Adrenal gland (tissue), 12 donors: ENCODE results near the gene SIGLEC7. TPM values are rescaled to one million over a fixed set of nuclear protein-coding genes. Genes with fewer than 3 reads are reported as not detected.

Experiments used
- DNase-seq, 7 donors: peaks; one replicate each; pipeline ENCODE4 v3.0.0-alpha.2; 2019 to 2020
- H3K27ac ChIP-seq, 5 donors: fragments of 200-600 bp; sonication (generic) in 4 of 5; 1 replicate in 3 of 5; 2 replicates in 2 of 5; pipeline versions ENCODE4 v1.5.1 to v1.8.0; 2016 to 2020; ENCODE audit warnings: mild to moderate bottlenecking in 1 of 5
- H3K27me3 ChIP-seq: fragments of 200-600 bp; 2 replicates; pipeline ENCODE4 v1.8.0; 2021
- H3K36me3 ChIP-seq, 2 donors: fragments of 200-600 bp; replicated peaks in 1 of 2; 1 replicate in 1 of 2; 2 replicates in 1 of 2; pipeline versions ENCODE4 v1.5.1 to v1.8.0; 2018 to 2022
- H3K4me1 ChIP-seq, 2 donors: fragments of 200-600 bp; replicated peaks in 1 of 2; 1 replicate in 1 of 2; 2 replicates in 1 of 2; pipeline versions ENCODE4 v1.5.1 to v1.8.0; 2018 to 2021
- H3K4me3 ChIP-seq, 4 donors: fragments of 200-600 bp; sonication (generic) in 3 of 4; one replicate each; pipeline ENCODE4 v1.5.1; 2016 to 2018
- H3K9me3 ChIP-seq, 3 donors: fragments of 200-600 bp; sonication (generic) in 1 of 3; replicated peaks in 1 of 3; 1 replicate in 2 of 3; 2 replicates in 1 of 3; pipeline versions ENCODE4 v1.5.1 to v1.8.0; 2016 to 2021
- CTCF ChIP-seq, 6 experiments: fragments of 450-650 bp in 4 of 6; fragments of 200-600 bp in 2 of 6; sonication (generic) in 1 of 6; IDR thresholded peaks; 1 replicate in 5 of 6; 2 replicates in 1 of 6; pipeline versions ENCODE4 v1.5.1 to v1.8.0; 2016 to 2021; ENCODE audit warnings: antibody characterized with exemption in 6 of 6, mild to moderate bottlenecking in 2 of 6, moderate library complexity in 1 of 6
- POLR2A ChIP-seq, 2 donors: fragments of 450-650 bp; IDR thresholded peaks; one replicate each; pipeline ENCODE4 v1.6.1; 2017; ENCODE audit warnings: antibody characterized with exemption in 2 of 2, mild to moderate bottlenecking in 2 of 2, moderate library complexity in 1 of 2
- WGBS, 4 donors: extraction: QIAGEN DNeasy Blood & Tissue Kit in 2 of 4; methylation state at CpG; one replicate each; pipeline versions ENCODE4 v1.1.5 to v1.1.7; 2013 to 2017; 5-methylcytosine and 5-hydroxymethylcytosine counted together
- intact Hi-C, 2 donors: fragments of 100-400 bp; cut with DNase I; formaldehyde crosslinking; loops; one replicate each; pipeline versions ENCODE4 v1.14.1 to v1.15.0; 2022 to 2023
- polyA plus RNA-seq, 3 donors: library from polyadenylated mRNA; stranded (reverse); fragments of 200-250 nt in 2 of 3; fragments of 350-450 nt in 1 of 3; fragmentation: Illumina TruSeq in 1 of 3; extraction: RNeasy Lipid Tissue Mini Kit (QIAGEN cat#74804) in 1 of 3; gene quantifications; one replicate each; pipeline ENCODE4 v1.2.3, GENCODE V29; 2013 to 2014
- total RNA-seq, 9 donors: library from RNA; depleted of rRNA in 4 of 9; stranded (reverse); fragments of >200 nt in 4 of 9; fragments of 120-200 nt in 1 of 9; fragmentation: NEBNext Ultra II Directional in 1 of 9; extraction: Animal tissue kit (Norgen Biotek cat#: 25700) in 1 of 9; gene quantifications; one replicate each; pipeline versions ENCODE4 v1.1.0 to v1.2.4, GENCODE V29; 2013 to 2023
- donor health status: healthy with polysubstance abuse.
- donor health status: Bipolar disorder and iron deficiency.
- donor health status: DM: yes; HTN: yes; CAD: no.
- donor health status: DM: no; HTN: no; CAD: no.
- donor health status: DM: no; HTN: no; CAD: no.
- donor health status: DM: yes; HTN: yes; CAD: no.

Gene SIGLEC7
- total and polyA plus RNA-seq, 12 donors: 1.00 to 13.1 (median 7.4) TPM

GRCh38 chr19:51135004-51135403, 7.1 kb upstream of the SIGLEC7 start:
- TF ChIP-seq CTCF (IDR thresholded peaks at IDR 0.05): no peak
- no peak for TF ChIP-seq POLR2A (IDR thresholded peaks at IDR 0.05)
- no peak overlapping the region for H3K27ac ChIP-seq
- H3K4me3 ChIP-seq: no peak overlapping the region
- no peak for DNase-seq
- 73 to 82% (median 78%) methylated on average over 5 of the region's 5 CpGs for WGBS, 4 donors
- no peaks in the 10 kb centered on the region for H3K9me3 ChIP-seq
- H3K27me3 ChIP-seq: no peaks in the 10 kb centered on the region
- H3K36me3 ChIP-seq: no peaks in the 10 kb centered on the region
- intact Hi-C loops: no loop called here
- peaks cover 0 to 3% of the 10 kb centered on the region in 2 donors for H3K4me1 ChIP-seq

DNA sequence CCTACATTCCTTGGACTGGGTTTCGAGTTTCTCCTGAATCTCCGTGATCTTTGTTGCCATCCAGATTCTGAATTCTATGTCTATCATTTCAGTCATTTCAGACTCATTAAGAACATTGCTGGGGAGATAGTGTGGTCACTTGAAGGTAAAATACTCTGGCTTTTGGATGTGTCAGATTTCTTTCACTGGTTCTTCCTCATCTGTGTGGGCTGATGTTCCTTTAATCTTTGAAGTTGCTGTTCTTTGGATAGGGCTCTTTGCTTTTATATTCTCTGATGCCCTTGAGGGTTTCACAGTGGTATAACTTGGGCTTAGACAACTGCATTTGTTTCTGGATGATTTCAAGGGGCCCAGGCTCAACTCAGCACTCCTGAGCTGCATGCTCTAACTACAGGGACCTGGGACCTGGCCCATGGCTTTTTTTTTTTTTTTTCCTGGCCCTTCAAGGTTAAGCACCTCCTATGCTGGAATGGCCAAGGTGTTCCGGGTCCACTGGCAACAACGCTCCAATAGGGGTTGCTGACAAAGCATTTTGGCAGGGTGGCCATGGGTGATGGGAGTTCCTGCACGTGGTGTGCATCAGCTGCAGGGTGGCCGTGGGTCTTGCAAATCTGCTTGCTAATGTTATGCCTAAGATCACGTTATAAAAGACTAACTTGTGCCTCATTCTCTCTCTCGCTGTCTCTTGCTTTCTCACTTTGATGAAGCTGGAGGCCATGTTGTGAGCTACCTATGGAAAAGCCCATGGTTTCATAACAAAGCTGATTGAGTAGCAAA, 5.9 kb upstream of the SIGLEC7 start:
- WGBS, 4 donors: 70 to 82% (median 73%) methylated on average over 8 of the region's 8 CpGs
- Histone ChIP-seq H3K36me3 (no peaks in the 10 kb centered on the region), H3K4me3 (no peak overlapping the region), H3K27ac (peak overlapping the region in 1 of 5 donors; percentile 90), H3K4me1 (peaks cover 0 to 3% of the 10 kb centered on the region in 2 donors), H3K9me3 (no peaks in the 10 kb centered on the region), H3K27me3 (no peaks in the 10 kb centered on the region)
- intact Hi-C loops: no loop called here
- no peak for TF ChIP-seq POLR2A (IDR thresholded peaks at IDR 0.05)
- TF ChIP-seq CTCF (IDR thresholded peaks at IDR 0.05): no peak
- no peak for DNase-seq

- peak in 2 of 7 donors; percentile 47 to 54 for DNase-seq
- Histone ChIP-seq H3K27me3 (no peaks in the 10 kb centered on the region), H3K9me3 (no peaks in the 10 kb centered on the region), H3K4me1 (peaks cover 0 to 3% of the 10 kb centered on the region in 2 donors), H3K27ac (peak overlapping the region in 4 of 5 donors; percentile 48 to 90 (median 56)), H3K36me3 (no peaks in the 10 kb centered on the region), H3K4me3 (no peak overlapping the region)
- intact Hi-C loops: no loop called here
- no peak for TF ChIP-seq POLR2A (IDR thresholded peaks at IDR 0.05)
- TF ChIP-seq CTCF (IDR thresholded peaks at IDR 0.05): no peak
- 60 to 67% (median 61%) methylated on average over 12 of the region's 12 CpGs for WGBS, 4 donors
Observed at GRCh38 chr19:51136851-51137551, 5.1 kb upstream of the SIGLEC7 start.

DNA sequence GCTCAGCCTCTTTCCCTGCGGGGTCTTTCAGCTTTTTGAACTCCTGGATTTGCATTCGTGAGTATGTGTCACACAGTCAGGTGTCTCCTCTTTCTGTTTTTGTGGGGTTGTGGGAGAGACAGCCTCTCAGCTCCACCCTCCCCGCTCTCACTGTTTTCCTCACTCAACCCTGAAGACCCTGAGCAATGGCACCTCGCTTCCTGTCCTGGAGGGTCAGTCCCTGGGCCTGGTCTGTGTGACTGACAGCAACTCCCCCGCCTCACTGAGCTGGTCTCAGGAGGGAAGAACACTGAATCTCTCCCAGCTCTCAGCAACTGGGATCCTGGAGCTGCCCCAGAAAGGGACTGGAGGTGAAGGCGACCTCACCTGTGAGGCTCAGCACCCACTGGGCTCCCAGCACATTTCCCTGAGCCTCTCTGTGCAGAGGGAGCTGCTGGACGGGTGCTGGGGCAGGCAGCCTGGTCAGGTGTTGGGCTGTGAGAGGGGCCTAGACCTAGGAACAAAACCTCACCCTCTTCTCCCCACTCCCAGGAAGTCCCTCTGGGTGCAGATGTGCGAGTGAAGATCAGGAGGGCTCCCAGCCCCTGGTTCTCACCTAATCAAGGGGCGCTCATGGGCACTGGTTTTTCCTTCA, 4.2 kb upstream of the SIGLEC7 start:
- H3K9me3 ChIP-seq: no peaks in the 10 kb centered on the region
- 70 to 83% (median 77%) methylated on average over 3 to 9 of the region's 9 CpGs for WGBS, 4 donors
- H3K4me1 ChIP-seq: peaks cover 0 to 3% of the 10 kb centered on the region in 2 donors
- TF ChIP-seq POLR2A (IDR thresholded peaks at IDR 0.05): no peak
- peak overlapping the region; percentile 13 to 90 (median 54) for H3K27ac ChIP-seq
- no peaks in the 10 kb centered on the region for H3K36me3 ChIP-seq
- H3K4me3 ChIP-seq: no peak overlapping the region
- no peaks in the 10 kb centered on the region for H3K27me3 ChIP-seq
- no peak for DNase-seq
- intact Hi-C loops: no loop called here
